ENCODE measurements around the gene UNC5B. TPM values are rescaled to one million over a fixed set of nuclear protein-coding genes. Genes with fewer than 3 reads are reported as not detected.

The UNC5B gene
- polyA plus RNA-seq, 1 donor (not counting 4 experiments of a cell fraction or from before 2014, with no cell fraction given), result 1.1 TPM

- no peak overlapping the region for H3K4me2 ChIP-seq (ENCODE audit: control insufficient read depth, extremely low read depth, insufficient read depth, low read depth, low read length)
Observed at GRCh38 chr10:71349406-71349805, 137.0 kb downstream of the UNC5B start.

DNA sequence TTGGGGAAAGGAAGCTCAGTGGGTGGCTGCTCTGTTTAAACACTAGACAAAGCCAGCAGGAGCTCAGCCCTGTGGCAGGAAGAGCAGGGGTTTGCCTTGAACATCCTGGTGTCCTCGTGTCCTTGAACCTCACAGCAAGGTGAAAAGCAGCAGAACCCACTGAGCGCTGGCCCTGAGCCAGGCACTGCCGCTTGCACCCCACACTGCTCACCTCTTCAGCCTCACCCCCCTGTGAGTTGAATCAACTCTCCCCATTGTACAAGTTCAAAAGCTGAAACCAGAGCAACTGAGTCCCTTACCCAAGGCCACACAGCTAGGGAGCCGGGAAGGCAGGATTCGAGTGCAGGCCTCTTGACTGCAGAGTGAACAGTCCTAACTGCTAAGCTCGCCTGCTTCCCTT lies 138.7 kb downstream of the UNC5B start:
- dilution Hi-C loops (cut with MboI; ENCODE audit: extremely low pct_ligation_motif_present, low sequenced_read_pairs), result no loop called here
- H3K4me2 ChIP-seq (ENCODE audit: control insufficient read depth, extremely low read depth, insufficient read depth, low read depth, low read length), result no peak overlapping the region
- H3K9ac ChIP-seq (ENCODE audit: control insufficient read depth, extremely low read depth, insufficient read depth, low read length), result no peak overlapping the region
- no peaks in the 10 kb centered on the region for H4K20me1 ChIP-seq (ENCODE audit: control insufficient read depth, extremely low read depth, insufficient read depth, low read length)
- peaks cover 58% of the 10 kb centered on the region for H3K27me3 ChIP-seq (ENCODE audit: control insufficient read depth, extremely low read depth, insufficient read depth, low read length)
- no peaks in the 10 kb centered on the region for H3K79me2 ChIP-seq (ENCODE audit: control insufficient read depth, insufficient read depth, low read length)
- no peak for FAIRE-seq
- no peaks in the 10 kb centered on the region for H3K9me3 ChIP-seq (ENCODE audit: control insufficient read depth, low read depth, low read length)
- H3K4me3 ChIP-seq (ENCODE audit: control insufficient read depth in 2 of 3, extremely low read depth in 1 of 3, insufficient read depth in 2 of 3, low read depth in 1 of 3, low read length in 3 of 3), result no peak overlapping the region
- no peak overlapping the region for H3K27ac ChIP-seq (ENCODE audit: control insufficient read depth, insufficient read depth, low read length)
- H2AFZ ChIP-seq (ENCODE audit: control insufficient read depth, low read length), result no peak overlapping the region
- no peak for DNase-seq (ENCODE audit: low read depth, low spot score)
- H3K36me3 ChIP-seq (ENCODE audit: control insufficient read depth in 2 of 2, extremely low read depth in 1 of 2, insufficient read depth in 2 of 2, low read length in 2 of 2), result no peaks in the 10 kb centered on the region
- H3K4me1 ChIP-seq (ENCODE audit: control insufficient read depth, extremely low read depth, insufficient read depth, low read length), result peaks cover 7% of the 10 kb centered on the region
- H3K9me1 ChIP-seq (ENCODE audit: control insufficient read depth, extremely low read depth, insufficient read depth, low read length), result no peaks in the 10 kb centered on the region
- TF ChIP-seq EZH2 (IDR thresholded peaks at IDR 0.05; ENCODE audit: low read length) (no peak), CTCF (optimal IDR thresholded peaks at IDR 0.05 in 1 of 3, IDR thresholded peaks at IDR 0.05 in 1 of 3, conservative IDR thresholded peaks at IDR 0.05 in 1 of 3; ENCODE audit: extremely low read depth in 1 of 3, insufficient read depth in 2 of 3, low read length in 3 of 3) (no peak)

More at GRCh38 chr10:71349406-71349805, 137.0 kb downstream of the UNC5B start:
- Histone ChIP-seq H3K27ac (ENCODE audit: control insufficient read depth, insufficient read depth, low read length) (no peak overlapping the region), H3K9me3 (ENCODE audit: control insufficient read depth, low read depth, low read length) (no peaks in the 10 kb centered on the region), H3K79me2 (ENCODE audit: control insufficient read depth, insufficient read depth, low read length) (no peaks in the 10 kb centered on the region), H3K4me3 (ENCODE audit: control insufficient read depth in 2 of 3, extremely low read depth in 1 of 3, insufficient read depth in 2 of 3, low read depth in 1 of 3, low read length in 3 of 3) (no peak overlapping the region), H4K20me1 (ENCODE audit: control insufficient read depth, extremely low read depth, insufficient read depth, low read length) (peaks cover 6% of the 10 kb centered on the region), H3K4me1 (ENCODE audit: control insufficient read depth, extremely low read depth, insufficient read depth, low read length) (peaks cover 7% of the 10 kb centered on the region), H3K9me1 (ENCODE audit: control insufficient read depth, extremely low read depth, insufficient read depth, low read length) (no peaks in the 10 kb centered on the region), H2AFZ (ENCODE audit: control insufficient read depth, low read length) (no peak overlapping the region), H3K27me3 (ENCODE audit: control insufficient read depth, extremely low read depth, insufficient read depth, low read length) (peaks cover 64% of the 10 kb centered on the region), H3K36me3 (ENCODE audit: control insufficient read depth in 2 of 2, extremely low read depth in 1 of 2, insufficient read depth in 2 of 2, low read length in 2 of 2) (no peaks in the 10 kb centered on the region), H3K9ac (ENCODE audit: control insufficient read depth, extremely low read depth, insufficient read depth, low read length) (no peak overlapping the region)
- TF ChIP-seq EZH2 (IDR thresholded peaks at IDR 0.05; ENCODE audit: low read length) (no peak), CTCF (optimal IDR thresholded peaks at IDR 0.05 in 1 of 3, IDR thresholded peaks at IDR 0.05 in 1 of 3, conservative IDR thresholded peaks at IDR 0.05 in 1 of 3; ENCODE audit: extremely low read depth in 1 of 3, insufficient read depth in 2 of 3, low read length in 3 of 3) (no peak)
- dilution Hi-C loops (cut with MboI; ENCODE audit: extremely low pct_ligation_motif_present, low sequenced_read_pairs), result no loop called here
- no peak for FAIRE-seq
- peak; percentile 69 for DNase-seq (ENCODE audit: low read depth, low spot score)
